ENCODE results near the gene CDSN.
A peak's percentile ranks its signal among the peaks of the same experiment; 100 is the strongest.

Gene CDSN

GRCh38 chr6:31161216-31162126 is 41.2 kb upstream of the CDSN start:
- DNase-seq (ENCODE audit: insufficient read length, low spot score), result no peak
- TF ChIP-seq POLR2AphosphoS5 (IDR thresholded peaks at IDR 0.05; ENCODE audit: low read depth, low read length) (no peak), SPI1 (IDR thresholded peaks at IDR 0.05; ENCODE audit: low read depth, low read length) (no peak), PAX5 (IDR thresholded peaks at IDR 0.05; ENCODE audit: insufficient read depth, low read length, severe bottlenecking) (no peak), POU2F2 (IDR thresholded peaks at IDR 0.05; ENCODE audit: low read depth, low read length) (no peak), TAF1 (IDR thresholded peaks at IDR 0.05; ENCODE audit: low read depth, low read length) (no peak), POLR2A (IDR thresholded peaks at IDR 0.05; ENCODE audit: low read depth, low read length) (no peak)
- no peak for FAIRE-seq

- FAIRE-seq (peak; percentile 20), DNase-seq (ENCODE audit: insufficient read length, low spot score) (no peak)
- TF ChIP-seq POLR2A (IDR thresholded peaks at IDR 0.05; ENCODE audit: low read depth, low read length) (peak; percentile 31; the same call in 1 of the 2 replicates), PAX5 (IDR thresholded peaks at IDR 0.05; ENCODE audit: insufficient read depth, low read length, severe bottlenecking) (no peak)
These were observed 38.9 kb upstream of the CDSN start for GRCh38 chr6:31158863-31159855.

DNA sequence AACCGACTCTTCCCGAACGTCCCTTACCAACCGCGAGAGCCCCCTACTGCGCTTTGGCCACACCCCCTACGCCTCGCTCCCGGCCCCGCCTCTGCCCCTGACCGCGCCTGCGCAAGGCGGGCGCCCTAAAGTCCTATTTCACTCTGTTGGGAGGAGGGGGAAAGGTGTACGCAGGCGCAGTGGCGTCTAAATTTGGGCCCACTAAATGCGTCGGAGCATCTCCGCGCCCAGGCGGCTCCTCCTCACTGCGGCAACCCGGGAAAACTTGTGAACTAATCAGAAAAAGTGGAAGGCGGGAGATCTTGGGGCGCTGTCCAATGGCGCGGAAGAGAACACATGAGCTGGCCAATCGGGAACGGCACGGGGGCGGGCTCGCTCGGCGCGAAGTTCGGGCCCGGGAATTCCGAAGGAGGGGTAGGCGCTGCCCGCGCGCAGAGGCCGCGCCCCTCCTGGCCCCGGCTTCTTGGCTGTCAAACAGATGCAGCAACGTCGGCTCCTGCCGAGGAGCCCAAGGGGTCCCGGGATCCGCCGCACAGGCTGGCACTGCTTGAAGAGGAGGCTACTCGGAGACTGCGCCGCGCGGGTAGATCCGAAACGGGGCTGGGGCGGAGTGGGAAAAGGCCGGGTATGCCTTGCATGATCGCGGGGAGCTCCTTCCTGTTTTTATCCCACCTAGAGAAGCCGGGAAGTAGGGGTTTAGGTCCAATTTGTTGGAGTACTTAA is 38.1 kb upstream of the CDSN start, which contains the start of gene TCF19:
TSS of gene TCF19 (plus strand) at position 450 of the 723 bp plus-strand sequence. CDS start 881 bp downstream, outside the sequence.
- TF ChIP-seq PAX5 (IDR thresholded peaks at IDR 0.05; ENCODE audit: insufficient read depth, low read length, severe bottlenecking), result no peak
- TF ChIP-seq TAF1 (IDR thresholded peaks at IDR 0.05; ENCODE audit: low read depth, low read length), result 0 out of 2 replicates have a peak, but pooled peaks have one; percentile 38
- TF ChIP-seq SPI1 (IDR thresholded peaks at IDR 0.05; ENCODE audit: low read depth, low read length), result 0 out of 2 replicates have a peak, but pooled peaks have one; percentile 7
- no peak; the same call in 1 of the 2 replicates for TF ChIP-seq POU2F2 (IDR thresholded peaks at IDR 0.05; ENCODE audit: low read depth, low read length)
- peak; percentile 57; the same call in 1 of the 2 replicates for TF ChIP-seq POLR2AphosphoS5 (IDR thresholded peaks at IDR 0.05; ENCODE audit: low read depth, low read length)
- FAIRE-seq (peak; percentile 98), DNase-seq (ENCODE audit: insufficient read length, low spot score) (peak; percentile 99)

DNA sequence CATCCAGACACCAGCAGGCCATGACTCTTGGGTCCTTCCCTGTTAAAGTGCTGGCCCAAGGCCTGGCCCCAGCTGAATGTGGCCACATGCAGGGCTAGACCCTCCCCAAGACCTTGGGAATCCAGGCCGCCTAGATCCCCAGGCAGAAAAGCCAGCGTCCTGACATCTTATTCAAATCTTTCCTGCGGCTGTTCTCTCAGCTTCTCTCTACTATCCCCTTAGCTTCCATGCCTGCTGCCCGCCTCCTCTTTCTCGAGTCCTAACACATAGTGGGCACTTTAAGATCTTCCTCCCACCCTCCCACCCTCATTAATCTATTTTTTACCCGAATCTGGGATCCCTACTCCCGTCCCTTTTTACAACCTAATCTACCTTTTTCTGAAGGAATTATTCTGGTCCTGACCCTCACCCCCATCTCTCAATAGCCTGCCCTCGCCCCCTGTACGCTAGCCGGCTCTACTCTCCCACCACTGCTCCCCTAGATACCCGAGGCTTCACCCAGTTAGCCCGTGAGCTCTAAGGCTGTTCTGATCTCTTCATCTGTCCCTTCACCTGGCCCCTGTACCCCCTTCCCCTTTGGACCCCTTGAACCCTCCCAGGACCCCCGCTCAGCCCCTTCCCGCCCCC is 37.4 kb upstream of the CDSN start, which contains the start of gene CCHCR1:
TSS of gene CCHCR1 (minus strand) at position 290 of the 627 bp plus-strand sequence. CDS start at position 88, 202 bp downstream.
- FAIRE-seq (no peak), DNase-seq (ENCODE audit: insufficient read length, low spot score) (no peak)
- TF ChIP-seq TAF1 (IDR thresholded peaks at IDR 0.05; ENCODE audit: low read depth, low read length) (no peak), POLR2A (IDR thresholded peaks at IDR 0.05; ENCODE audit: low read depth, low read length) (no peak), POU2F2 (IDR thresholded peaks at IDR 0.05; ENCODE audit: low read depth, low read length) (no peak), POLR2AphosphoS5 (IDR thresholded peaks at IDR 0.05; ENCODE audit: low read depth, low read length) (no peak), SPI1 (IDR thresholded peaks at IDR 0.05; ENCODE audit: low read depth, low read length) (no peak), PAX5 (IDR thresholded peaks at IDR 0.05; ENCODE audit: insufficient read depth, low read length, severe bottlenecking) (no peak)

- FAIRE-seq, result no peak
- TF ChIP-seq PAX5 (IDR thresholded peaks at IDR 0.05; ENCODE audit: insufficient read depth, low read length, severe bottlenecking), result no peak
- TF ChIP-seq POLR2AphosphoS5 (IDR thresholded peaks at IDR 0.05; ENCODE audit: low read depth, low read length), result no peak
- no peak for TF ChIP-seq POLR2A (IDR thresholded peaks at IDR 0.05; ENCODE audit: low read depth, low read length)
- TF ChIP-seq SPI1 (IDR thresholded peaks at IDR 0.05; ENCODE audit: low read depth, low read length), result no peak
- no peak for TF ChIP-seq POU2F2 (IDR thresholded peaks at IDR 0.05; ENCODE audit: low read depth, low read length)
- no peak for TF ChIP-seq TAF1 (IDR thresholded peaks at IDR 0.05; ENCODE audit: low read depth, low read length)
- DNase-seq (ENCODE audit: insufficient read length, low spot score), result no peak
These were observed 36.4 kb upstream of the CDSN start for GRCh38 chr6:31156641-31157040.

DNA sequence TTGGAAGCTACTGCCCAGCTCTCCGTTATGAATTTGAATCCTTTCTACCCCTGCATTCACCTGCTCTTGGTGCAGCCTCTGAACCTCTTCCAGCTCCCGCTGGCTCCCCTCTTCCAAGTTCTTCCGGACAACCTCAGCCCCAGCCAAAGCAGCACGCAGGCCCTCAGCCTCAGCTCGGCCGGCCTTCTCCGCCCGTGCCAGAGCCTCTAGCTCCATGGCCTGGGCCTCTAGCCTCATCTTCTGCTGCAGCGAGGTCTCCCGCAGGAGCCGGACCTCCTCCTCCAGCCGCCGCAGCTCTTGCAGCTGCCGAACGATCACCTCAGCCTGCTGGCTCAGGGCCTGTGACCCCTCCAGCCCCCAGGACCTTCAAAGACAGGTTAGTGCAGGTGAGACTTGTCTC is 34.2 kb upstream of the CDSN start:
- DNase-seq (ENCODE audit: insufficient read length, low spot score) (no peak), FAIRE-seq (no peak)
- TF ChIP-seq POU2F2 (IDR thresholded peaks at IDR 0.05; ENCODE audit: low read depth, low read length) (no peak), PAX5 (IDR thresholded peaks at IDR 0.05; ENCODE audit: insufficient read depth, low read length, severe bottlenecking) (no peak), TAF1 (IDR thresholded peaks at IDR 0.05; ENCODE audit: low read depth, low read length) (no peak), SPI1 (IDR thresholded peaks at IDR 0.05; ENCODE audit: low read depth, low read length) (no peak), POLR2A (IDR thresholded peaks at IDR 0.05; ENCODE audit: low read depth, low read length) (no peak), POLR2AphosphoS5 (IDR thresholded peaks at IDR 0.05; ENCODE audit: low read depth, low read length) (no peak)

DNA sequence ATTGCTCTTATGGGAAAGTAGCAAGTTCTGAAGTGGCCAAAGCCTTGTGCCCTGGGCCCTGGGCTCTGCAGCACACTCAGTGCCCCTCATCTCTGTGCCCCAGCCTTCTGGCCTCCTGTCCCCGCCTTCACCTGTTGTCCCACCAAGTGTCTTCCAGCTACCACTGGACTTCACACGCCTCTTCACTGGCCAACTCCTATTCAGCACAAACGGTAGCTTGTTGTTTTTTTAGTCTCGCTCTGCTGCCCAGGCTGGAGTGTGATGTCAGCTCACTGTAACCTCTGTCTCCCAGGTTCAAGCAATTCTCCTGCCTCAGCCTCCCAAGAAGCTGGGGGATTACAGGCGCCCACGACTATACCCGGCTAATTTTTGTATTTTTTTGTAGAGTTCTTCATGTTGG is 32.5 kb upstream of the CDSN start:
- FAIRE-seq (no peak), DNase-seq (ENCODE audit: insufficient read length, low spot score) (no peak)
- TF ChIP-seq TAF1 (IDR thresholded peaks at IDR 0.05; ENCODE audit: low read depth, low read length) (no peak), POLR2AphosphoS5 (IDR thresholded peaks at IDR 0.05; ENCODE audit: low read depth, low read length) (no peak), POLR2A (IDR thresholded peaks at IDR 0.05; ENCODE audit: low read depth, low read length) (no peak), POU2F2 (IDR thresholded peaks at IDR 0.05; ENCODE audit: low read depth, low read length) (no peak), PAX5 (IDR thresholded peaks at IDR 0.05; ENCODE audit: insufficient read depth, low read length, severe bottlenecking) (no peak), SPI1 (IDR thresholded peaks at IDR 0.05; ENCODE audit: low read depth, low read length) (no peak)

All from GM12891 (cell line).